Measurements from ENCODE around the gene PTBP1. TPM values are rescaled to one million over a fixed set of nuclear protein-coding genes. Genes with fewer than 3 reads are reported as not detected.
A peak's percentile ranks its signal among the peaks of the same experiment; 100 is the strongest.

PTBP1 gene
- total and polyA plus RNA-seq, 9 of the 15 experiments (the other 6 are each of a cell fraction or from before 2014, with no cell fraction given): 14.0 to 759 (median 234) TPM

DNA sequence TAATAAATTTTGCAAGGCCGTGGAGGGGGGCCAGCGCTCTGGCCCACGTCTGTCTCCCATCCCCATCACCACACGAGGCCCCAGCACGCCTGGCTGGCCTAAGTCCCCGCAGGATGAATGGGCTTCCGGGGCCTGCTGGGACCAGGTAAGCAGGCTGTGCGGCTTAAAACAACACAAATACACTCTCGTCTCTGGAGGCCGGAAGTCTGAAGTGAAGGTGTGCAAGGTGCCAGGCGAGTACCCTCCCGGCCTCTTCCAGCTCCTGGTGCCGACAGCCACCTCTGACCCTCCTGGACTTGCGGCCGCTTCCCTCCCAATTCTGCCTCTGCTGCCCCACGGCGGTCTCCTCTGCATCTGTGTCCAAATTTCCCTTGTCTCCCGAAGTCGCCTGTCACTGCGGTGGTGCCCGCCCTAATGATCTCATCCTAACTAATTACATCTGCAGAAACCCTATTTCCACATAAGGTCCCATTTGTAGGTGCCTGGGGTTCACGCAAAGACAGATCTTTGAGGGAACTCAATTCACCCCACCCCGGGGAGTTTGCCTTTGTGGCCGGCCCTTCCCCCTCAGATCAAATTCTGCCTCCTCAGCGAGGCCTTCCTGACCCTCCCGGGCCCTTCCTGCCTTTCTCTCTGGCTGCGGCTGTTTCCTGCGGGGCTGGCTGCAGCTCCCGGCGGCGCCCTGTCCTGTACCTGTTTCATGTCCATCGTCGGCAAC is 8.1 kb upstream of the PTBP1 start (continued):
- TF ChIP-seq DMBX1 (CRISPR knock-in tag; IDR thresholded peaks at IDR 0.05; ENCODE audit: borderline replicate concordance) (0 out of 2 replicates have a peak, but pooled peaks have one; percentile 17), NFXL1 (CRISPR knock-in tag; IDR thresholded peaks at IDR 0.05) (no peak)

GRCh38 chr19:789701-790060 is 7.6 kb upstream of the PTBP1 start:
- POLR2A ChIA-PET: interaction anchor here (1.0 to 1.1 kb wide), 3 partner anchors 8 to 86 kb away, joined by 3 to 4 read pairs (median 3); no protein-coding TSS in a partner anchor
- intact Hi-C loops (cut with micrococcal nuclease): no loop called here
- Histone ChIP-seq H3K4me1 (replicated peaks in 1 of 2; ENCODE audit: control insufficient read depth in 2 of 2, insufficient read depth in 2 of 2, low read length in 2 of 2) (peaks cover 43 to 70% of the 10 kb centered on the region in 2 experiments), H3K9me3 (replicated peaks; ENCODE audit: control insufficient read depth, insufficient read depth, low read depth, low read length) (peaks cover 3% of the 10 kb centered on the region; the same call in 1 of the 2 replicates), H3K27me3 (ENCODE audit: control insufficient read depth in 2 of 2, insufficient read depth in 2 of 2, low read length in 2 of 2) (no peaks in the 10 kb centered on the region), H3K9me1 (ENCODE audit: control insufficient read depth, insufficient read depth, low read length) (no peaks in the 10 kb centered on the region), H3K4me2 (ENCODE audit: insufficient read depth, low read length) (peak overlapping the region; percentile 62), H3K27ac (ENCODE audit: extremely low read depth, low read depth, low read length) (peak overlapping the region; percentile 79), H3K9ac (ENCODE audit: insufficient read depth in 1 of 2, low read depth in 2 of 2, low read length in 2 of 2) (peak overlapping the region; percentile 69 to 82), H3K79me2 (ENCODE audit: control insufficient read depth, insufficient read depth, low read length) (peaks cover 7% of the 10 kb centered on the region; the same call in 1 of the 3 replicates), H4K20me1 (replicated peaks; ENCODE audit: control insufficient read depth, insufficient read depth, low read length) (no peaks in the 10 kb centered on the region), H2AFZ (ENCODE audit: low read depth, low read length) (peak overlapping the region; percentile 85), H3K4me3 (no peak overlapping the region), H3K36me3 (ENCODE audit: control insufficient read depth, insufficient read depth, low read length) (no peaks in the 10 kb centered on the region)
- CTCF ChIA-PET (ENCODE audit: low intra/inter-chr PET ratio): no interaction called here
- peak; percentile 51 for FAIRE-seq
- no peak for ATAC-seq
- no peak for DNase-seq (ENCODE audit: extremely low read depth in 1 of 4, low spot score in 3 of 4)
- 66% methylated on average over 9 of the region's 9 CpGs for WGBS (ENCODE audit: insufficient coverage, low coverage, missing lambda C conversion rate)
- in situ Hi-C loops (cut with MboI): no loop called here
- BruUV-seq (replicated peaks): no TSS peak
- TF ChIP-seq ZNF764 (CRISPR knock-in tag; IDR thresholded peaks at IDR 0.05; ENCODE audit: low read depth): no peak
- 0 out of 4 replicates have a peak, but pooled peaks of 1 of the 2 experiments have one; percentile 1 for TF ChIP-seq NRF1 (conservative IDR thresholded peaks at IDR 0.05 in 1 of 2, IDR thresholded peaks at IDR 0.05 in 1 of 2)
- no peak for TF ChIP-seq ESRRB (CRISPR knock-in tag; IDR thresholded peaks at IDR 0.05; ENCODE audit: borderline replicate concordance)
- TF ChIP-seq ZBTB7A (IDR thresholded peaks at IDR 0.05; ENCODE audit: borderline replicate concordance, control insufficient read depth, low read depth, low read length): peak; percentile 58; the same call in 1 of the 2 replicates
- TF ChIP-seq MTA2 (IDR thresholded peaks at IDR 0.05; ENCODE audit: low read depth): no peak
- no peak for TF ChIP-seq SIN3B (IDR thresholded peaks at IDR 0.05; ENCODE audit: low read depth)
- TF ChIP-seq NFRKB (IDR thresholded peaks at IDR 0.05; ENCODE audit: low read depth): peak; percentile 58; the same call in 1 of the 2 replicates
- no peak for TF ChIP-seq POLR2H (tag; IDR thresholded peaks at IDR 0.05; ENCODE audit: low read depth)
- TF ChIP-seq CGGBP1 (CRISPR knock-in tag; IDR thresholded peaks at IDR 0.05): no peak
- TF ChIP-seq E4F1 (CRISPR knock-in tag; IDR thresholded peaks at IDR 0.05; ENCODE audit: borderline replicate concordance): no peak
- TF ChIP-seq, protein P1, sequence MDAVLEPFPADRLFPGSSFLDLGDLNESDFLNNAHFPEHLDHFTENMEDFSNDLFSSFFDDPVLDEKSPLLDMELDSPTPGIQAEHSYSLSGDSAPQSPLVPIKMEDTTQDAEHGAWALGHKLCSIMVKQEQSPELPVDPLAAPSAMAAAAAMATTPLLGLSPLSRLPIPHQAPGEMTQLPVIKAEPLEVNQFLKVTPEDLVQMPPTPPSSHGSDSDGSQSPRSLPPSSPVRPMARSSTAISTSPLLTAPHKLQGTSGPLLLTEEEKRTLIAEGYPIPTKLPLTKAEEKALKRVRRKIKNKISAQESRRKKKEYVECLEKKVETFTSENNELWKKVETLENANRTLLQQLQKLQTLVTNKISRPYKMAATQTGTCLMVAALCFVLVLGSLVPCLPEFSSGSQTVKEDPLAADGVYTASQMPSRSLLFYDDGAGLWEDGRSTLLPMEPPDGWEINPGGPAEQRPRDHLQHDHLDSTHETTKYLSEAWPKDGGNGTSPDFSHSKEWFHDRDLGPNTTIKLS (IDR thresholded peaks at IDR 0.05; ENCODE audit: borderline replicate concordance, low read depth): no peak
- TF ChIP-seq SAFB2 (IDR thresholded peaks at IDR 0.05; ENCODE audit: borderline replicate concordance, low read depth, low read length, severe bottlenecking): no peak
- TF ChIP-seq IFI16 (CRISPR knock-in tag; IDR thresholded peaks at IDR 0.05): no peak
- peak; percentile 67 for TF ChIP-seq C11orf30 (IDR thresholded peaks at IDR 0.05; ENCODE audit: low read depth)

All from K562 (cell line).